GM21367 (cell line): Measurements from ENCODE around the gene DEFB121.
"Not testable (repeated sequence)": the region's sequence is repeated elsewhere in the genome, so short reads cannot be mapped to it uniquely, and the experiment has no call there.

Experiments
- ATAC-seq: cut with Tn5 transposase; IDR thresholded peaks from one replicate; pipeline ENCODE4 v1.9.1; 2021; ENCODE audit not compliant: unreplicated experiment

DEFB121 gene

DNA sequence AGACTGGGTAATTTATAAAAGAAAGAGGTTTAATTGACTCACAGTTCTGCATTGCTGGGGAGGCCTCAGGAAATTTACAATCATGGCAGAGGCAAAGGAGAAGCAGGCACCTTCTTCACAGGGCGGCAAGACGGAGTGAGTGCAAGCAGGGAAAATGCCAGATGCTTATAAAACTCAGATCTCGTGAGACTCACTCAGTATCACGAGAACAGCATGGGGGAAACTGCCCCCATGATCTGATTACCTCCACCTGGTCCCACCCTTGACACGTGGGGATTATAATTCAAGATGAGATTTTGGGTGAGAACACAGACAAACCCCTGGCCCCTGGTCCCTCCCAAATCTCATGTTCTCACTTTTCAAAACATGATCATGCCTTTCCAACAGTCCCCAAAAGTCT is 41.7 kb downstream of the DEFB121 start:
- not testable (repeated sequence) for ATAC-seq

DNA sequence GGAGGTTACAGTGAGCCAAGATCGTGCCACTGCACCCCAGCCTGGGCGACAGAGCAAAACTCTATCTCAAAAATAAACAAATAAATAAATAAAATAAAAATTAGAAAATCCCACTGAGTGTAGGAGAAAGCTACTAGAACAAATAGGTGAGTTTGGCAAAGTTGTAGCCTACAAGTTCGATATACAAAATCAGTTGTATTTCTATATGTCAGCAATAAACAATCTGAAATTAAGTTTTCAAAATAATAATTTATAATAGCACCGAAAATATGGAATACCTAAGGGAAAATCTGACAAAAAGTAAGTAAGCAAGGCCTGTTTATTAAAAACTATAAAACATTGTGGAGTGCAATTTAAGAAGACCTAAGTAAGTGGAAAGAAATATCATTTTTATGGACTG is 42.7 kb downstream of the DEFB121 start:
- ATAC-seq, result no peak

DNA sequence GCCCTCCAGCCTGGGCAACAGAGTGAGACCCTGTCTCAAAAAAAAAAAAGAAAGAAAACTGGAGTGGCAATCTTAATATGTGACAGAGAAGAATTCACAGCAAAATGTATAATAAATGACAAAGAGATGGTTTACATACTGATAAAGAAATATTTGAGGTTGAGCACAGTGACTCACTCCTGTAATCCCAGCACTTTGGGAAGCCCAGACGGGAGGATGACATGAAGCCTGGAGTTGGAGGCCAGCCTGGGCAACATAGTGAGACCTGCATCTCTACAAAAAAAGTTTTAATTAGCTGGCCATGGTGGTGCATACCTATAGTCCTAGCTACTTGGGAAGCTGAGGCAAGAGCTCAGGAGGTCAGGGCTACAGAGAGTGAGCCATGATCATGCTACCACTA is 50.0 kb downstream of the DEFB121 start:
- no peak for ATAC-seq
